Muscle layer of duodenum (tissue), 2 donors: ENCODE measurements around the gene NR3C2.
"Not testable (repeated sequence)": the region's sequence is repeated elsewhere in the genome, so short reads cannot be mapped to it uniquely, and the experiment has no call there.

Source experiments
- H3K27ac ChIP-seq: one replicate; pipeline ENCODE4 v1.7.0; 2013; ENCODE audit warnings: mild to moderate bottlenecking, low read length
- H3K27me3 ChIP-seq: one replicate; pipeline ENCODE4 v1.7.0; 2013; ENCODE audit warnings: low read depth, mild to moderate bottlenecking, control low read depth, low read length
- H3K36me3 ChIP-seq, 2 donors: one replicate each; pipeline ENCODE4 v1.7.0; 2013; ENCODE audit warnings: low read length in 2 of 2, control low read depth in 1 of 2, mild to moderate bottlenecking in 1 of 2; ENCODE audit not compliant: insufficient read depth in 2 of 2, control insufficient read depth in 1 of 2
- H3K4me1 ChIP-seq, 2 donors: one replicate each; pipeline ENCODE4 v1.7.0; 2013; ENCODE audit warnings: low read length in 2 of 2, mild to moderate bottlenecking in 2 of 2, control low read depth in 1 of 2, moderate library complexity in 1 of 2; ENCODE audit not compliant: insufficient read depth in 2 of 2, control insufficient read depth in 1 of 2
- H3K4me3 ChIP-seq, 2 donors: one replicate each; pipeline ENCODE4 v1.7.0; 2013; ENCODE audit warnings: low read length in 2 of 2, low read depth in 1 of 2, mild to moderate bottlenecking in 1 of 2
- H3K9me3 ChIP-seq, 2 donors: one replicate each; pipeline ENCODE4 v1.7.0; 2013; ENCODE audit warnings: low read length in 2 of 2, control low read depth in 1 of 2, mild to moderate bottlenecking in 1 of 2; ENCODE audit not compliant: control insufficient read depth in 1 of 2
- donor health status: healthy.

NR3C2 gene

DNA sequence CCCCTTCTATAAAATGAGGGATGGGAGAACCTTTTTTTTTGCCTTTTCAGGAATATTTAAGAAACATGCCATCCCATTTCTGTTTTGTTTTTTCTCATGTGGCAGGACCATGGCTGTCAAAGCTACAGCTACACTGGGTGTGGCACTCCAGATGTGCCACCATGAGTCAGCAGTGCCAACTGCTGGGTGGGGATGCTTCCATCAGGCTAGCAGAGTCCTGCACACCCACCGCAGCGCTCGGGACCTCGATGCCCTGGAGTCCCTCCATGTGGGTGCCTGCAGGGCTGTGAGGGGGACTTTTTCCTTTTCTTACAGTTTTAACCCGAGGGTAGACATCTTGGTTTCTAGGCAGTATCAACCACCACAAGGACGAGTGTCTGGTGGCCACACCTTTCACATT lies 352.6 kb downstream of the NR3C2 start:
- no peak overlapping the region for H3K4me3 ChIP-seq
- no peaks in the 10 kb centered on the region for H3K27me3 ChIP-seq
- H3K4me1 ChIP-seq: peaks cover 0 to 7% of the 10 kb centered on the region in 2 donors
- H3K9me3 ChIP-seq: no peaks in the 10 kb centered on the region
- H3K27ac ChIP-seq: no peak overlapping the region
- no peaks in the 10 kb centered on the region for H3K36me3 ChIP-seq

DNA sequence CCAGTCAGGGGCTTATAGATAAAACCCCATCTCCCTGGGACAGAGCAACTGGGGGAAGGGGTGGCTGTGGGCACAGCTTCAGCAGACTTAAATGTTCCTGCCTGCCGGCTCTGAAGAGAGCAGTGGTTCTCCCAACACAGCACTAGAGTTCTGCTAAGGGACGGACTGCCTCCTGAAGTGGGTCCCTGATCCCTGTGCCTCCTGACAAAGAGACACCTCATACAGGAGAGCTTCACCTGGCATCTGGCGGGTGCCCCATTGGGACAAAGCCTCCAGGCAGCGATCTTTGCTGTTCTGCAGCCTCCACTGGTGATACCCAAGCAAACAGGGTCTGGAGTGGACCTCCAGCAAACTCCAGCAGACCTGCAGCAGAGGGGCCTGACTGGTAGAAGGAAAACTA lies 359.1 kb downstream of the NR3C2 start:
- H3K4me1 ChIP-seq, H3K4me3 ChIP-seq, H3K27me3 ChIP-seq, H3K27ac ChIP-seq, H3K9me3 ChIP-seq: not testable (repeated sequence)
- peaks cover 6 to 19% of the 10 kb centered on the region in 2 donors for H3K36me3 ChIP-seq

DNA sequence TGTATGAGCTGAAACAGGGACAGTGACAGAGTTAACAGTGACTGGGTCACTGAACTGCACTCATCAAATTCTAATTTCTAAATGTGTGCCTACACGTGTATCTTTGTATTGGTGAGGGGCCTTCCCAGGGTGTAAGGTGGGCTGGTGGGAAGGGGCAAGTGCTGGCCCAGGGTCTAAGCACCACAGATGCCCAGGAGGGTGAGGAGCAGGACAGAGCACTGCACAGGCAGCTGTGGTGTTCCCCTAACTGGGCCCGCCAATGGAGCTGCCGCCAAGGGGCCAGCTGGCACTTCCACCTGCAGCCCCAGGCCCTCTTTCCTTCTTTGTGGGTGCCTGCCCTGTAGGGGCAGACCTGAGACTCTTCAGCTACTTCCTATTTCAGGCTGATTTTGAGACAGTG lies 360.5 kb downstream of the NR3C2 start:
- H3K27me3 ChIP-seq: no peaks in the 10 kb centered on the region
- H3K4me1 ChIP-seq: peaks cover 0 to 9% of the 10 kb centered on the region in 2 donors
- H3K9me3 ChIP-seq: no peaks in the 10 kb centered on the region
- H3K36me3 ChIP-seq: peaks cover 15 to 24% of the 10 kb centered on the region in 2 donors
- no peak overlapping the region for H3K27ac ChIP-seq
- H3K4me3 ChIP-seq: no peak overlapping the region

DNA sequence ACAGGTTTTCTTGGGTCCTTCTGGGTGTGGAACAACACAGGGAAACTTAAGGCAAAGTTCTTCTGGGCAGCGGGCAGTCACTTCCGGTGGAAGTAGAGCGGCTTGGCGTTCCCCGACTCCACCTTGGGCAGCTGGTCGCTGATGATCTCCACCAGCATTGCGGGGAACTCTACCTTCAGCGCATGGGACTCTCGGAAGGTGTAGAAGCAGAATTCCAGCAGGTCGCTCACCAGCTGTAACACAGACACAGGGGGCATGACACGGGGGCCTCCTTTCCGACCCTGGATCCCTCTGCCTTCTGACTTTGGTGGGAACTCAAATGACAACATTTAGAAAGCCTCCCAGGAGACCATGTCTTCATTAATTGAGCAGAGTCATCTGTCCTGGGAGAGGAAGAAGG lies 360.9 kb downstream of the NR3C2 start:
- peaks cover 18 to 24% of the 10 kb centered on the region in 2 donors for H3K36me3 ChIP-seq

DNA sequence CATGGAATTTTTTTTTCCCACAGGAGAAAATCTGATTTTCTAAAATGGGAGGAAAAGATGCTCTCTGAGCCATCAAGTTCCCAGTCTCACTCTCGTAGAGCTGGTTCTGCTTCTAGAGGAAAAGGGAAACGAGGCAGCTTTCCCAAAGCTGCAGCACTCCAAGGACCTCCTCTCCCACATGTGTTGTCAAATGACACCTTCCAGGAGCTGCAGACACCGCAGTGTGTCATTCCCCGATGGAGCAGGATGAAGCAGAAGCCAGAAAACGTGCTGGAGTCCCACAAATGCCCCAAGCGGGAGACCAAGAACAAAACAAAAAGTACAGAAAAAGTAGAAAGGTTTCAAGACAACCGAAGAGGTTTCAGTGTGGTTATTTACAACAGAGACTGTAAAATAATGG lies 362.3 kb downstream of the NR3C2 start:
- no peaks in the 10 kb centered on the region for H3K27me3 ChIP-seq
- no peak overlapping the region for H3K27ac ChIP-seq
- H3K36me3 ChIP-seq: peaks cover 31 to 35% of the 10 kb centered on the region in 2 donors
- H3K4me1 ChIP-seq: peaks cover 0 to 9% of the 10 kb centered on the region in 2 donors
- H3K4me3 ChIP-seq: no peak overlapping the region
- H3K9me3 ChIP-seq: peaks cover 4 to 6% of the 10 kb centered on the region in 2 donors

More for the DNA sequence above, 360.9 kb downstream of the NR3C2 start:
- Histone ChIP-seq H3K27ac (no peak overlapping the region), H3K4me3 (no peak overlapping the region), H3K27me3 (no peaks in the 10 kb centered on the region), H3K4me1 (peaks cover 0 to 9% of the 10 kb centered on the region in 2 donors), H3K9me3 (no peaks in the 10 kb centered on the region)

DNA sequence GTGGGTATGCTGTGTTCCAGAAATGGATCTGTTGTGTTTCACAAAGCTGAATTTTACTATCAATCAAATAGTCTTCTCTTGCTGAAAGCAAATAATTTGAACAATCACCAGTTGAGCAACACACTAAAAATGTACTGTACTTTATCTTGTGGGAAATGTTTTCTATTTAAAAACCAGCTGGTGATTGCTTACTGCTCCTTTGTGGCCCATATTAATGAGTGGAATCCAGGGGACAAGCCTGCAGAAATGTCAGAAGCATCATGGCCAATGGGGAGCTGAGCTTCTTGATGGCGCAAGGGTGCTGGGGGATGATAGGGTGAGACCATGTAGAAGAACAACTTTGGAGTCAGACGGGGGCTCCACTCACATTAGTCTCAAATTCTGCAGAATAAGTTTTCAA lies 364.2 kb downstream of the NR3C2 start:
- H3K27me3 ChIP-seq: no peaks in the 10 kb centered on the region
- H3K36me3 ChIP-seq: peaks cover 42 to 50% of the 10 kb centered on the region in 2 donors
- no peak overlapping the region for H3K27ac ChIP-seq

DNA sequence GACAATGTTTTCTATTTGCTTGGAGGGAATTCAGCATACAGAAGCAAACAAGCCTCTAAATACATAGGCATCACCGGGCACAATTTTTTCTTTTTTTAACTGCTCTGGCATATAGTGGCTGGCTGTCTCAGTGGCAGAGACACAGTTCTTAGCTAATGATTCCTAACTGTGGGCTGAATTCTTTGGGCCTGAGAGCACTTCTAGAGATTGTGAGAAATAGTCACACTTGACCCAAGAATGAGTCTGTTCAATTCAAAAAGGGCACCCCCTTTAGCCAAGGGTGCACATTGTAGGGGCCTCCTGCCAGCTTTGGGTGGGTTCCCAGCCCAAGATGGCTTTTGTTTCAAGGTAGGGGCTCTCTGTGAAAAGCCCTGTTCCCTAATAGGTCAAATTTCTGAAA lies 364.6 kb downstream of the NR3C2 start:
- H3K4me3 ChIP-seq: no peak overlapping the region
- no peaks in the 10 kb centered on the region for H3K27me3 ChIP-seq
- H3K36me3 ChIP-seq: peaks cover 42 to 55% of the 10 kb centered on the region in 2 donors
- H3K27ac ChIP-seq: no peak overlapping the region
- H3K9me3 ChIP-seq: peaks cover 7 to 14% of the 10 kb centered on the region in 2 donors
- peaks cover 0 to 9% of the 10 kb centered on the region in 2 donors for H3K4me1 ChIP-seq

More for the DNA sequence above, 364.2 kb downstream of the NR3C2 start:
- Histone ChIP-seq H3K9me3 (peaks cover 7 to 14% of the 10 kb centered on the region in 2 donors), H3K4me1 (peaks cover 0 to 9% of the 10 kb centered on the region in 2 donors), H3K4me3 (no peak overlapping the region)

DNA sequence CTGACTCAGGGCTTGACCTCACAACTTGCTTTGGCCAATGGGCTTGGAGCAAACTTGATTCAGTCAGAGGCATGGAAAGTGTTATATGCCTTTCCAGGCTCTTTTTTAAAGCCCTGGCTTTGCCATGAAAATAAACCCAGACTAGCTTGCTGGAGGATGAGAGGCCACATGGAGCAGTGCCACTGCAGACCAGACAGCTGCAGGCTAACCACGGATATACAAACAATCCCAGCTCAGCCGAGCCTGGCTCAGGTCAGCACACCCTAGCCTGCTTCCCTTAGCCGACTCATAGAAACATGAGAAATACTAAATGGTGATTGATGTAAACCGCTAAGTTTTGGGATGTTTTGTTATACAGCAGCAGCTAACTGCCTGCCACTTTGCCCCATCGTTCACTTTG lies 365.2 kb downstream of the NR3C2 start:
- Histone ChIP-seq H3K4me1 (peaks cover 0 to 9% of the 10 kb centered on the region in 2 donors), H3K27ac (no peak overlapping the region), H3K36me3 (peaks cover 42 to 61% of the 10 kb centered on the region in 2 donors), H3K9me3 (peaks cover 7 to 14% of the 10 kb centered on the region in 2 donors), H3K4me3 (no peak overlapping the region), H3K27me3 (no peaks in the 10 kb centered on the region)

DNA sequence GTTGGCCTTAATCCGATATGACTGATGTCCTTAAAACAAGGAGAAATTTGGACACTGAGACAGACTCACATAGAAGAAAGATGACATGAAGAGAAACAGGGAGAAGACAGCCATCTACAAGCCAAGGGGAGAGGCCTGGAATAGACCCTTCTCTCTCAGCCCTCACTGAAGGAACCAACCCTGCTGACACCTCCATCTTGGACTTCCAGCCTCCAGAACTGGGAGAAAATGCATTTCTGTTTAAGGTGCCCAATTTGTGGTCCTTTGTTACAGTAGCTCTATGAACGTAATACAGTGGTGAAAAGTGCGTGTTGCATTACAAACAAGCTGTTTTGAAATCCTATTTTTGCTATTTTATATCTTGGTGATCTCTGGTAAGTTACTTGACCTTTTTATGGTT lies 366.8 kb downstream of the NR3C2 start:
- Histone ChIP-seq H3K27me3 (no peaks in the 10 kb centered on the region), H3K4me1 (peaks cover 0 to 9% of the 10 kb centered on the region in 2 donors), H3K27ac (no peak overlapping the region), H3K9me3 (peaks cover 7 to 14% of the 10 kb centered on the region in 2 donors), H3K4me3 (no peak overlapping the region), H3K36me3 (peaks cover 37 to 57% of the 10 kb centered on the region in 2 donors)

DNA sequence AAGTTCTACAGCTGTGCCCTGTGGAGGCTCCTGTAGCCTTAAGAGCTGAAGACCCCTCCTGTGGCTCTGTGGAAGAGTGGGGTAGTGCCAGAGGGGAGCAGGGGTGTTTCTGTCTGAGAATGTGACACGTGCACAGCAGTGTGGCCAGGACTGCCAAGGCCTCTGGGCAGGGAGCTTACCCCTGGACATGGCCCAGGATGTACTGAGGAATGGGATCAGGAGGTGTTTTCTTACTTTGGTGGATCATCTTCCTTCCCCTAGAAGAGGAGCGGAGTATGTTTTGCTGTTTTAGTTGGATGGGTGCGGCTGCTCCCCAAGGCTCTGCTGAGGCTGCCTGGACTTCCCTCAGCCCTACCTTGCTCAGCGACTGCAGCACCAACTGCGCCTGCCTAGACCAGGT lies 367.8 kb downstream of the NR3C2 start:
- Histone ChIP-seq H3K9me3 (peaks cover 7 to 14% of the 10 kb centered on the region in 2 donors), H3K4me1 (peaks cover 0 to 17% of the 10 kb centered on the region in 2 donors), H3K4me3 (peak overlapping the region in 1 of 2 donors; percentile 13), H3K27ac (no peak overlapping the region), H3K27me3 (no peaks in the 10 kb centered on the region), H3K36me3 (peaks cover 29 to 57% of the 10 kb centered on the region in 2 donors)

DNA sequence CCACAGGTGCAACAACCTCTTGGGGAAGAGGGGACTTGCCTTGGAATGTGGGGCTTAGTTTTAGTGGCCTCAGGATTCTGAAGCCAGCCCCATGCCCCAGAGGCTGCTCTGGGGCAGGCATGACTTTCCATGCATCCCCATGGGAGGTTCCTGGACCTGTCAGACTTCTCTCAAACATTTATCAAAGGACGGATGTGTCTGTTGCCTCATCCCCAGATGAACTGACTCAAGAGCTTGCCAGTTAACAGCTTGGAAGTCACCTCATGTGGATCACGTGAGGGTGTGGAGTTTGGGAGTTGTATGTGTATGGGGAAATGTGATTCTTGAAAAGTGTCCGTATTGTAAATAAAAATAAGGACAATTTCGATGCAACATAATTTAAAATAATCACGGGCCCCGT lies 368.9 kb downstream of the NR3C2 start:
- Histone ChIP-seq H3K4me1 (peaks cover 0 to 23% of the 10 kb centered on the region in 2 donors), H3K4me3 (no peak overlapping the region), H3K36me3 (peaks cover 24 to 57% of the 10 kb centered on the region in 2 donors), H3K27ac (no peak overlapping the region), H3K27me3 (no peaks in the 10 kb centered on the region), H3K9me3 (peaks cover 7 to 14% of the 10 kb centered on the region in 2 donors)

DNA sequence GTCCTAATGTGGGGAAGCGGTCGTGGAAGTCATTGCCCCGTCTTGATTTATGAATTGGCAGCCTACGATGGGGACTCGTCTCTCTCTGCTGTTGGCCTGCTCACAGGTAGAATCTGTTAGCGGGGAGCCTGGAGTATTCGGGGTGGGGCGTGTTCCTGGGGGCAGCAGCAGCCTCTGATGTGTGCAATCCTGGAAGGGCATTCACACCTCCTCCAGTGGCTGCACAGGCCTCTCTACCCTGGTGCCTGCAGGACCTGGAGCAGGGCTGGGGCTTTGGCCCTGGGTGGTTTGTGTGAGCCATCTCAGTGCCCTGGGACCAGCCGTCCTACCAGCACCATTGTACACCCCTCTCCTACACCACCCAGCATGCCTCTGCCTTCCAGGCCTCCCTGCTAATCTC lies 369.4 kb downstream of the NR3C2 start:
- H3K4me3 ChIP-seq: no peak overlapping the region
- H3K27ac ChIP-seq: no peak overlapping the region
- H3K36me3 ChIP-seq: peaks cover 21 to 57% of the 10 kb centered on the region in 2 donors
- H3K4me1 ChIP-seq: peaks cover 0 to 19% of the 10 kb centered on the region in 2 donors
- no peaks in the 10 kb centered on the region for H3K27me3 ChIP-seq
- peaks cover 7 to 14% of the 10 kb centered on the region in 2 donors for H3K9me3 ChIP-seq
